HFFc6 (cell line): Measurements from ENCODE around the gene SNX30. TPM values are rescaled to one million over a fixed set of nuclear protein-coding genes. Genes with fewer than 3 reads are reported as not detected.

Experiments
- DNase-seq: peaks from one replicate; pipeline ENCODE4 v3.0.0-alpha.2; 2018
- H3K27ac Mint-ChIP-seq: 2 replicates; pipeline ENCODE4 v1.8.0; 2020; ENCODE audit warnings: mild to moderate bottlenecking, mixed read lengths
- H3K27me3 Mint-ChIP-seq: 2 replicates; pipeline ENCODE4 v1.8.0; 2021; ENCODE audit warnings: mild to moderate bottlenecking, moderate library complexity, mixed read lengths; ENCODE audit not compliant: insufficient read depth
- H3K36me3 Mint-ChIP-seq: 2 replicates; pipeline ENCODE4 v1.8.0; 2021; ENCODE audit warnings: low read depth, mixed read lengths
- H3K4me1 Mint-ChIP-seq: 2 replicates; pipeline ENCODE4 v1.8.0; 2020; ENCODE audit warnings: low read depth, mixed read lengths
- H3K4me3 Mint-ChIP-seq: 2 replicates; pipeline ENCODE4 v1.8.0; 2020; ENCODE audit warnings: mild to moderate bottlenecking, moderate library complexity, mixed read lengths
- H3K9me3 Mint-ChIP-seq: 2 replicates; pipeline ENCODE4 v1.8.0; 2020; ENCODE audit warnings: mild to moderate bottlenecking, mixed read lengths
- total RNA-seq, 6 experiments: library from RNA; stranded (reverse); fragmentation: NEBNext Ultra II Directional; extraction: Animal tissue kit (Norgen Biotek cat#: 25700); gene quantifications; 2 replicates in 1 of 6; 3 replicates in 5 of 6; pipeline ENCODE4 v1.2.3, GENCODE V29; 2021
- TF ChIP-seq, protein P1 (sequence below): fragments of 200-600 bp; sonication (generic); IDR thresholded peaks from 2 replicates; pipeline ENCODE4 v1.5.0; 2021; ENCODE audit warnings: antibody characterized with exemption, mild to moderate bottlenecking

The SNX30 gene
- total RNA-seq, 6 experiments from 2014 or later = 11.1 to 14.9 (median 13.9) TPM

DNA sequence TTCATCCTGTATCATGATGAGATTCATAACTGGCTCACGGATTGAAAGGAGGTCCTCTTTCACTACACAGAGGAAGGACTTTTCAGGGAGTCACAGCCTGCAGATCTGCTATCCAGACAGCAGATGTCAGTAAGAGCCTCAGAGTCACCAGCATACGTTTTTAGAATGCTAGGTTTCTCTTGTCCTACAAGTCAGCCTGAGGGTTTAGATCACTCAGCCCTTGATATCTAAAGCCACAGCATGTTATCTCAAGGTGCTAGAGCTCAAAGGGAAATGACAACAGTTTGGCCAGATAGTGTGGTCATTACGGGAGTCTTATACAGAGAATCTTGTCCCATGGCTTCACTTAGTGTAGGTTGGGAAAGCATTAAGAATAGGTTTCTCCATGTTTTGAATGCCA lies 171.0 kb downstream of the SNX30 start:
- Mint-ChIP-seq H3K36me3 (no peaks in the 10 kb centered on the region), H3K4me1 (no peaks in the 10 kb centered on the region), H3K9me3 (no peaks in the 10 kb centered on the region), H3K27me3 (peaks cover 18% of the 10 kb centered on the region), H3K4me3 (no peak overlapping the region), H3K27ac (no peak overlapping the region)
- TF ChIP-seq, protein P1, sequence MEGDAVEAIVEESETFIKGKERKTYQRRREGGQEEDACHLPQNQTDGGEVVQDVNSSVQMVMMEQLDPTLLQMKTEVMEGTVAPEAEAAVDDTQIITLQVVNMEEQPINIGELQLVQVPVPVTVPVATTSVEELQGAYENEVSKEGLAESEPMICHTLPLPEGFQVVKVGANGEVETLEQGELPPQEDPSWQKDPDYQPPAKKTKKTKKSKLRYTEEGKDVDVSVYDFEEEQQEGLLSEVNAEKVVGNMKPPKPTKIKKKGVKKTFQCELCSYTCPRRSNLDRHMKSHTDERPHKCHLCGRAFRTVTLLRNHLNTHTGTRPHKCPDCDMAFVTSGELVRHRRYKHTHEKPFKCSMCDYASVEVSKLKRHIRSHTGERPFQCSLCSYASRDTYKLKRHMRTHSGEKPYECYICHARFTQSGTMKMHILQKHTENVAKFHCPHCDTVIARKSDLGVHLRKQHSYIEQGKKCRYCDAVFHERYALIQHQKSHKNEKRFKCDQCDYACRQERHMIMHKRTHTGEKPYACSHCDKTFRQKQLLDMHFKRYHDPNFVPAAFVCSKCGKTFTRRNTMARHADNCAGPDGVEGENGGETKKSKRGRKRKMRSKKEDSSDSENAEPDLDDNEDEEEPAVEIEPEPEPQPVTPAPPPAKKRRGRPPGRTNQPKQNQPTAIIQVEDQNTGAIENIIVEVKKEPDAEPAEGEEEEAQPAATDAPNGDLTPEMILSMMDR = peak; percentile 73
- peak; percentile 60 for DNase-seq

Other genes starting within 250 kb of the SNX30 start
- 10 to 100 TPM; 23.6 to 26.8 (median 25.0) TPM for gene INIP, start 32.6 kb upstream of the SNX30 start, total RNA-seq
- gene SLC46A2, start 140.1 kb downstream of the SNX30 start, total RNA-seq = not detected